ENCODE measurements around the gene ZC2HC1B.

GRCh38 chr6:143936347-143936746 lies 72.1 kb downstream of the ZC2HC1B start:
- no peak for TF ChIP-seq CTCF (IDR thresholded peaks at IDR 0.05)
- no peak for TF ChIP-seq EZH2 (IDR thresholded peaks at IDR 0.05)
